Nucleus accumbens (tissue), 56 donors: ENCODE measurements around the gene SLC35C1.
"Not testable (repeated sequence)": the region's sequence is repeated elsewhere in the genome, so short reads cannot be mapped to it uniquely, and the experiment has no call there.

Experiments
- DNase-seq, 56 donors: peaks; one replicate each; lab custom pipeline; 2025; lab: John Stamatoyannopoulos, UW

The SLC35C1 gene

DNA sequence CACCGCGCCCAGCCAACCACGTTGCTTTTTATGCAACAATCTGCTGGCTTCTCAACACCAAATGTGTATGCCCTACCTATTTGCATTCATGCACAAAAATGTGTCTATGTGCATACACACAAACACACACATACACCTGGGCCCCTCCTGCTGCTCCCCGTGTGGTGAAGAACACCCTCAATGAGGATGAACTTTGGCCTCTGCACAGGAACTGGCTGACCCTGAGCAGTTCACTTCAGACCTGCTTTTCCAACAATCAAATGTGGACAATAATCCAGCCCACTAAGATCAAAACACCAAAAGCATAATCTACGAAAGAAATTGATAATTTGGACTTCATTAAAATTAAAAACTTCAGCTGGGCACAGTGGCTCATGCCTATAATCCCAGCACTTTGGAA lies 25.3 kb upstream of the SLC35C1 start:
- DNase-seq = no peak

DNA sequence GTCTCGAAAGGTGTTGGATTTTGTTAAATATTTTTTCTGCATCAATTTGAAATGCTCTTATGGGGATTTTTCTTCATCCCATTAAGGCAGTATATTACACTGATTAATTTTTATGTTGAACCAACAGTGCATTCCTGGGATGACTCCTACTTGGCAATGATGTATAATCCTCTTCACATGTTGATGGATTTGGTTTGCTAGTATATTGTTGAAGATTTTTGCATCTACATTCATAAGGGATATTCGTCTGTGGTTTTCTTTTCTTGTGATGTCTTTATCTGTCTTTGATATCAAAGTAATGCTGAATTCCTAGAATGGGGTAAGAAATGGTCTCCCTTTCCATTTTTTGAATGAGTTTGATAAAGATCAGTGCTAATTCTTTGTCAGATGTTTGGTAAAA lies 18.7 kb upstream of the SLC35C1 start:
- DNase-seq = no peak

DNA sequence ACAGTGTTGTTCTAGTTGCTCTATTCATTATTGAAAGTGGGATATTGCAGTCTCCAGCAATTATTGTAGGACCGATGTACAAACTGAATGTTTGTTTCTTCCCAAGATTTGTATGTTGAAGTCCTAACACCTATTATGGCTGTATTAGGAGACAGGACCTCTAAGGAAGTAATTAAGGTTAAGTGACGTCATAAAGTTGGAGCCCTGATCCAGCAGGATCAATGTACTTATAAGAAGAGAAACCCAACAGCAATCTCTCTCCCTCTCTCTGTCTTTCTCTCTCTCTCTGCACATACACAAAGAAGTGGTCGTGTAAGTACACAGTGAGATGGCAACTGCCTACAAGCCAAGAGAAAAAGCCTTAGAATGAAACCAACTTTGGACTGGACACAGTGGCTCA lies 16.1 kb upstream of the SLC35C1 start:
- no peak for DNase-seq

DNA sequence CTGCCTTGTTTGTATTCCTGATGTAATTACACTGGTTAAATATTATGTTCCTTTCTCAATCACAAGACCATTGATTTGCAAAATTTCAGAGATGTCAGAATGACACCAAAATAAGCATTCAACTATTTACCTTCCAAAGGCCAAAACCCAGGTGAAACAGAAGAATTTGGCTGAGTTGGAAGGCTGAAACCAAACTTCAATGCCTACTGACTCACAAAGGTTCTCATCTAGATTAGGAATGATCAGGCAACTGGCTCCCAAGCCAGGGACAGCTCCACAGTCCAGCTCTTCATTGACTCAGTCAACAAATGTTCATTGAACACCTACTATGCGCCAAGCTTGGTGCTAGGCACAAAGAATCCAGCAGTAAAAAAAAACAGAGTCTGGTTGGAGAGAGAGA lies 13.4 kb upstream of the SLC35C1 start:
- DNase-seq = no peak

DNA sequence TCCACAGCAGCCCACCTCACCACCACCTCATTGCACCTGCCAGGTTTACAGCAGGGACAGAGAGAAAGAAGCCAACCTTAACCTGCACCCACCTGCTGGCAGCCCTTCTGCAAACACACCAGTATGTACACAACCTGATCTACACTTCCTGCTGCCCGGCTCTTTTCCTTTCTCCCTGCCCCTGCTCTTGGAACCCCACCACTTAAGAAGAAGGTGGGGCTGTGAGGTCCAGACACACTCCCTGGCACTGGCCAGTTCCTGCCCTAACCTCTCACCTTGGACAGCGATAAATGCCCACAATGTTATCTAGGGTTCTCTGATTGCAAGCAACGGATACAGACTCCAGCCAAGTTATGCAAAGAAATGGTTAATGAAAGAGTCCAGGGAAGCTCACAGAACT lies 10.8 kb upstream of the SLC35C1 start:
- no peak for DNase-seq

DNA sequence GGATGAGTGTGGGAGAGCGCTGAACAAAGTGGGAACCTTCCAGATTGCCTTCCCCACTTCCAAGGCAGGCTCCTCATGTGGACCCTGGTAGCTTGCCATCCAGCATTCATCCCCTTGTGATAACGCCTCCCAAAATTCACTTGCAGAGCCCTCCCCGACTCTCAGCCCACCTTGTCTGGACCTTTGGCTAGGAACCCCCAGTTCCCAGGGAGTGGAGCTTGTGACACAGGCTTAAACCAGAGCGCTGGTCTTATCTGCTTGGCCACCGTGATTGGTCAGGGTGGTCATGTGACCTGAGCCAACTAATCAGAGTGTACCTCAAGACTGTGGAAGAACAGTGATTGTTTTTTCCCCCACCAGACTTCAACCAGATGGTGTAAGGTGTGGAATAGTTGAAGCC lies 9.6 kb upstream of the SLC35C1 start:
- DNase-seq = no peak

DNA sequence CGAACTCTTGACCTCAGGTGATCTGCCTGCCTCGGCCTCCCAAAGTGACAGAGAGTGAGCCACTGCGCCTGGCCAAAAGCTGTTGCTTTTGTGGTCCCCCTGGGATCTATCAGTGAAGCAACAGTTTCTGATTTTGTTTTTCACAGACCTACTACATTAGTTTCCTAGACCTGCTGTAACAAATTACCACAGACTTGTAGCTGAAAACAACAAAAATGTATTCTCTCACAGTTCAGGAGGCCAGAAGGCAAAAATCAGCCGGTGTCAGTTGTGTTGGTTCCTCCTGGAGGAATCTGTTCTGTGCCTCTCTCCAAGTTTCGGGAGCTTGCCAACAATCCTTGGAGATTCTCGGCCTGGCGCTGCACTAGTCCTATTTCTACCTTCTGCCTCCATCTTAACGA lies 8.5 kb upstream of the SLC35C1 start:
- no peak for DNase-seq

DNA sequence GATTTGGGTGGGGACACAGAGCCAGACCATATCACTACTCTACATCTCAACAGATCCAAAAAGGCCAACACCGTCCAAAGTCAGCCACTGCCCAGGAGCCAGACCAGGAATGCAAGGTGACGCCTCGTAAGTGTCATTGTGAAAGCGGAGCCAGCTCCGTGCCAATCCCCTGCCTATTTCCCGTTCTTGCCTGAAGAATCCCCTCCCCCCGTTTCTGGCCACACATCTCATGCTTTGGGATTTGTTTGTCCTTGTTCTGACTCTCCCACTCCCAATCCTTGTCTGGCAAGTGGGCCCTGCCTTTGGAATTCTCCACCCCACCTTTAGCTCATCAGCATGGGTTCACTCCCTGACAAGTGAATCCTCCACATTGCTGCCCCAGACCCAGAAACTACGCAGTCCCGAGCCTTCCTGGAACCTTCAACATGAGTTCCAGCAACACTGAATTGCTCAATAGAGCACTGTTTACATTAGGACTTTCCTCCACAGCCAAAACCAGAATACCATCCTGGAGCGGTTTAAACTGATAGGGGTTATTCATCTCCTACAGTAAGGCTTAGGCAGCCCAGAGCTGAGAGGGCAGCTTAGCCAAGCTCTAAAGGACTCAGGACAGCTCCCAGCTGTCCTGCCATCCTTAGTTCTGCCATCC lies 6.0 kb upstream of the SLC35C1 start:
- DNase-seq = peak in 1 of 56 donors; percentile 42

DNA sequence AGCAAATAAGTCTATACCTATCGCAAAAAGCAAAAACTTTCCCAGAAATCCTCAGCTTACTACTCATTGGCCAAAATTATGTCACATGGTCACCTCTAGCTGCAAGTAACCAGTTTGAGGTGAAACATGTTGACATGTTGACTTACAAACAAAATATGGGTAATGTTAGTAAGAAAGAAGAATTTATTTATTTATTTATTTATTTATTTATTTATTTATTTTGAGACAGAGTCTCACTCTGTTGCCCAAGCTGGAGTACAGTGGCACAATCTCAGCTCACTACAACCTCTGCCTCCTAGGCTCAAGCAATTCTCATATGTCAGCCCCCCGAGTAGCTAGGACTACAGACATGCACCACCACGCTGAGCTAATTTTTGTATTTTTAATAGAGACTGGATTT lies 5.4 kb upstream of the SLC35C1 start:
- DNase-seq = no peak

DNA sequence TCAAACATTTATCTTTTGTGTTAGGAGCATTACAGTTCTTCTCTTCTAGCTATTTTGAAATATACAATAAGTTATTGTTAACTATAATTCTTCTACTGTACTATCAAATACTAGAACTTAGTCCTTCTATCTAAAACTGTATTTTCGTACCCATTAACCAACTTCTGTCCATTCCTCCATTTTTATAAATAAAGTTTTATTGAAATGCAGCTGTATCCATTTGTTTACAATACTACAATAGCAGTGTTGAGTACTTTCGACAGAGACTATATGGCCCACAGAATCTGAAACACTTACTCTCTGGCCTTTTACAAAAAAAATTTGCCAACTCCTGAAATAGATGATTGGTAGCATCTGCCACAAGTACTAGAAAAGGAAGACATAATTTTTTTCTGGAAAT lies 4.7 kb upstream of the SLC35C1 start:
- DNase-seq = no peak

DNA sequence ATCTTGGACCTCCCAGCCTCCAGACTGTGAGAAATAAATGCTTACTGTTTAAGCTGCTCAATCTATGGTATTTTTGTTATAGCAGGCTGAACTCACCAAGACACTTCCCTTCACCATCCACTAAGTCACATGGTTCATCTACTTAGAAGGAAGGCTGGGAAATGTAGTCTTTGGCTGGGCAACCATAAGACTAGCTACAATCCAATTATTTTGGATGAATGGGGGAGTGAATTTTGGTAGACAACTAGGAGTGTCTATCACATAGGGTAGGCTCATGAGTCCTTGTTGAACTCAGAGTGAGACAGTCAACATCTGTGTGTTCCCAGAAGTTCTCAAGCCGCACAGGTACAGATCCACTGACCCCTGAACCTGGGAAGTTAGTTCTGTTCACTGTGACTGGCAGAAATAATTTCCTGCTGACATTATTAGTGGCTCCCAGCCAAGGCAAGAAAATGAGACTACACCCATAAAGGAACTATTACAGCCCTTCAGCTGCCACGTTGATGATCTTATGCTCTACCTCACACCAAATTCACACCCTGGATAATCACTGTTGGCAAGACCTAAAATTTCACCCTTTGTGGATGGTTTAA lies 3.1 kb upstream of the SLC35C1 start:
- no peak for DNase-seq

DNA sequence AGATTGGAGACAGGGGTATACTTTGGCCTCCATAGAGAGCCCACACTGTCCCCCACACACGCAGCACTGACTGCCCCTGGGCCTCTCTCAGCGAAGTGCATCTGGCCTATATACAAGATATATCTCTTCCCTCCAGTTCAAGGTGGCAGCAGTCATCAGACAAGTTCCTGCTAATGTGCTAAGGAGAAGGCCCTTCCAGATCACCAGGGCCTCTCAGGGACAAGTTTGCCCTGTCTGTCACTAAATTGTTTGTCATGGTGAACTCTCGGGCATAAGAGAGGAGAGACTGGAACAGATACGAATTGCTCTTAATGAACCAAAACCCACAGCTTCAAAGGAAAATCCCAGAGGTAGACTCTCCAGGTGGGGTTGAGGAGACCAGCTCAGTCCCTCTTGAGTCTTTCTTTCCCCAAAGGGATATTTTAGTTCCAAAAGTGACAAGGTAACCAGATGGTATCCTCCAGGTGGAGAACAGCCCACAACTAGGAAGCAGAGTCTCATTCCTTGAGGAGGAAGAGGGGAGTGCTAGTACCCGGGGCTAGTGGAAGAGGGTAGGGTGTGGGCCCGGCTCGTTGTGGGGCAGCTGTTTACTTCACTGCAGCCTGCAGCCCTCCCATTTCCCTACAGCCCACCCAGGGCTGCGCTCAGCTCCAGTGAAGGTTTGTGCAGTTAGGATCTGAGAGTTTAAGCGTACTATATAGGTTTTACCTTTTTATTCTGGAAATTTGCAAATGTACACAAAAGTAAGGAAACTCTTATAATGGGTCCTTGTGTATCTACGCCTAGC lies 2.2 kb upstream of the SLC35C1 start:
- DNase-seq = no peak

DNA sequence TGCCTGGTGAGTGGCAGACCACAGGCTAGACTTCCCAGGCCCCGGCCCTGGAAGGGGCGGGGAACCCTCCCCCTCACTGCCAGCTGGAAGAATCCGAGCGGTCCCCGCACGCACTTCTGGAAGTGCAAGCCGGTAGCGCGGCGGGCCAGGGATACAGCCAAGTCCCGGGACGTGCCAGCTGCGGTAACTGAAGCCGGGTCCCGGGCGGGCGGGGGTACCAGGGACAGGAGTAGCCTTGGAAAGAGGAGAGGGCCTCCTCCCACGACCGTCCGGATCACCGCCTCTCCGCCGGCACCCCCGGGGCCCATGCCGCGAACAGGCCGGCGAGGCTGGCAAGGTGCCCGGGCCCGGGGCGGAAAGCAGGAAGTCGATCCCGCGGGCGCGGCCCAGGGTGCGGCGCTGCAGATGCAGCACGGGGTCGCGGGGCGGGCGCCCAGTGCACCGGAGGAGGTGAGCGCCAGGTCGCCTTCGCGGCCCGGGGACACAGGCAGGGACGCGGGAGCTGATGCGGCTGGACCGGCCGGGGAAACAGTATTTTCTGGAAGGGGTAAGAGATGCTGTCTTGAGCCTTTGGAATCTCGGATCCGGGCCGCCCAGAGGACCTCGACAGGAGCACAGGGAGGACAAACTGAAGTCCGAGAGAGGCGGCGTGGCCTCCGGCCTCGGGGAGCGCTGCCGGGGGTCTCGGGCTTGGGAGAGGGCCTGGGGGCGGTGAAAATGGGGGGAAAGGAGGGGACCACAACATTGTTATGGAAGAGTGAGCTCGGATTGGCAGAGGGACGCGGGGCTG lies 783 bp upstream of the SLC35C1 start:
- DNase-seq = peak in 44 of 56 donors; percentile 9 to 71 (median 40)

DNA sequence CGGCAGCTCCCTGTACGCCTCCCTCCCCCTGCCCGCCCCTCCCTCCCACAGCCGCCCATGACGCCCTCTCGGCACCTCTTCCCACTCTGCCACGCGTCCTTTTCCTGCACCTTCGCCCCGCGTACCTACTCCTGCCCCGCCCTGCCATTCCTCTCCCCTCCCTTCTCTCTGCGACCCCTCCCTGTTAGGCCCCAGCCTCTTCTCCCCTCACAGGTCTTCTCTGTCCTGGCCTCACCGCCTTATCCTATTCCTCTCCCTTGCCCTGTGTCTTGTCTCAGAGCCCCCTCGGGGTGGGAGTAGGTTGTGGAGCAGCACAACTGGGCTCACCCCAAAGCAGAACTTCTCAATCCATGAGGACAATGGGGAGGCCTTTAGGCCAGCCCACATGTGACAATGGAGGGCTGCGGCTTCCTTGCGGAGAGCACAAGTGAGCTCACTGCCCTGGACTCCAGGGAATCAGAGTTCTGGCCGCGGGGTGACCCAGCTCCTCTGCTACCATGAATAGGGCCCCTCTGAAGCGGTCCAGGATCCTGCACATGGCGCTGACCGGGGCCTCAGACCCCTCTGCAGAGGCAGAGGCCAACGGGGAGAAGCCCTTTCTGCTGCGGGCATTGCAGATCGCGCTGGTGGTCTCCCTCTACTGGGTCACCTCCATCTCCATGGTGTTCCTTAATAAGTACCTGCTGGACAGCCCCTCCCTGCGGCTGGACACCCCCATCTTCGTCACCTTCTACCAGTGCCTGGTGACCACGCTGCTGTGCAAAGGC lies 539 bp downstream of the SLC35C1 start:
- peak in 10 of 56 donors; percentile 5 to 53 (median 34) for DNase-seq

DNA sequence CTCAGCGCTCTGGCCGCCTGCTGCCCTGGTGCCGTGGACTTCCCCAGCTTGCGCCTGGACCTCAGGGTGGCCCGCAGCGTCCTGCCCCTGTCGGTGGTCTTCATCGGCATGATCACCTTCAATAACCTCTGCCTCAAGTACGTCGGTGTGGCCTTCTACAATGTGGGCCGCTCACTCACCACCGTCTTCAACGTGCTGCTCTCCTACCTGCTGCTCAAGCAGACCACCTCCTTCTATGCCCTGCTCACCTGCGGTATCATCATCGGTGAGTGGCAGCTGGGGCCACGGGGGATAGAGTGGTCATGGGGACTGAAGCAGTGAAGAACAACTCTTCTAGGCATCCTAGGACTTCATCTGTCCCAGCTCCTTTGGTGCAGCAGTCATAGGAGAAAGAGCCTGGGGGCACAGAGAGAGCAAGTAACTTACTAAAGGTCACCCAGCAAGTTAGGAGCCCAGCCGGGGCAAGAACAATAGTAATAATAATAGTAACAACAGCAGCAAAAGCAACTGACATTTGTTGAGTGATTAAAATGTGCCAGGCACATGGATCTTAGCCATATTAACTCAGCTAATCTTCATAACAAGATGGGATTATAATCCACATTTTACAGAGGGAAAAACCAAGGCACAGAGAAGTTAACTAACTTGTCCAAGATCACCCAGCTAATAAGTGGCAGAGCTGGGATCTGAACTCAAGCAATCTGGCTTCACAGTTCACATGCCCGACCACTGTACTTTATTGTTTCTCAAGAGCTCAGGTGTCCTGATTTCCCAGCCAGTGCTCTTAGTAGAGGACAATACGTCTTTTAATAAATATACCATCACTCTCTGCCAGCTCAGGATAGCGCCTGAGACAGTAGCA lies 1.4 kb downstream of the SLC35C1 start:
- no peak for DNase-seq

DNA sequence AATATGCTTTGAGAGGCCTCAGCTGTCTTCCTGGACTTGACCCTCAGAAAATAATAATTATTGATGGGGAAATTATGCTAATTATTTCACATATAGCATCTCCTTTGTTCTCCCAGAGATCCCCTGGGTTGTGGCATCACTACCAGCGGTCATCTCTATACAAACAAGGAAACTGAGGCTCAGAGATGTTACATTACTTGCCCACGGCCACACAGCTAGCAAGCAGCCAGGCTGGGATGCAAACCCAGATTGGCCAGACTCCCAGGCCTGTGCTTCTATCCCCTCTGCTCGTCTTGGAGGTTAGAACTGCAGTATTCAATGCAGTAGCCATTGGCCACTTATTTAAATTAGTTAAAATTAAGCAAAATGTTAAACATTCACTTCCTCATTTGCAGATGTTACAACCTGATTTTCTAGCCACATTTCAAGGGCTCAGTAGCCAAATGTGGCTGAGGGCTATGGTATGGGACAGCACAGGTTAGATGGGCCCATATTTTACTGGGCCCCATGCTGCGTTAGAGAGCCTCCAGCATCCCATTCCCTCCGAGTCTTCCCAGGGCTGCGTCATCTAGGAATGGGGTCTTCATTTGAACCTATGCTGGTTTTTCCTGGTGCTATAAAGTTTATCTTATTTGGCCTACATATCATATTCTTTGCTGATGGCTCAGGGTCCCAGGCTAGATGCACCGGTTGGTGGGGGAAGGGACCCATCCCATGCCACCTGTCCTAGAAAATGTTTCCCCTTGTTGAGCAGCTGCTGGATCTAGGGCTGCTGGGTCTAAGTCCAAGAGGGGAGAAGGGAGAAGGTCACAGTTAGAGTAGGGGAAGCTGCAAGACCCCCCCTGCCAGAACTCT lies 2.2 kb downstream of the SLC35C1 start:
- no peak for DNase-seq

DNA sequence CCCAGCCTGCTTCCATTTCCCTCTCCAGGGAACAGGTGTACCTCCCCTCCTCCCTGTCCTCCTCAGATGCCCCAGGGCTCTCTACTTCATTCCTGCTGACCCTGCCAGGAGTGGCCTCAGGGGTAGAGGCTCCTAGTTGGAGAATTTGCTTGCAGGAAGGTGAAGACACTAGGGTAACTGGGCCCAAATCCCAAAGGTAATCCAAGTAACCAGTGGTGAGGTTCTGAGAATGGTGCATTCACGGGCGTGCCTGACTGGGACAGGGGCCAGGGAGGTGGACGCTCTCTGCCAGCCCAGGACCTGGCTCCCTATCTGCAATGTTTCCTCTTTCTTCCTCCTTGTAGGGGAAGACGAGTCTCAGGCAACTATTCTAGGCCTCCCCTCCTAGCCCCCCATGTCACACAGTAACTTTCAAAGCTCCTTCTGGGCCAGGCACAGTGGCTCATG lies 2.9 kb downstream of the SLC35C1 start:
- DNase-seq = no peak

DNA sequence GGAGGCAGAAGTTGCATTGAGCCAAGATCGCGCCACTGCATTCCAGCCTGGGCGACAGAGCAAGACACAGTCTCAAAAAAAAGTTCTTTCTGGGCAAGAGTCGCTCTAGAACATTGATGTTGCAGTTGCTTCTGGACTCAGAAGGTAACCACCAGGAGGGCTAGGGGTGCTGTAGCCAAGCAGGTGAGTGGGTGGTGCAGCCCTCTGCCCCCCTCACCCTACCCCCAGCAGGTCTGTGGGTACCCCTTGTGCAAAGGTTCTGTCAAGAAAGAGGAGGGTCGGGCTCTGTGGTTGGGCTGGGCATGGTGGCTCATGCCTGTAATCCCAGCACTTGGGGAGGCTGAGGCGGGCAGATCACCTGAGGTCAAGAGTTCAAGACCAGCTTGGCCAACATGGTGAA lies 3.5 kb downstream of the SLC35C1 start:
- DNase-seq = not testable (repeated sequence)
